ENCODE measurements around the gene TRIM44.

TRIM44 gene

DNA sequence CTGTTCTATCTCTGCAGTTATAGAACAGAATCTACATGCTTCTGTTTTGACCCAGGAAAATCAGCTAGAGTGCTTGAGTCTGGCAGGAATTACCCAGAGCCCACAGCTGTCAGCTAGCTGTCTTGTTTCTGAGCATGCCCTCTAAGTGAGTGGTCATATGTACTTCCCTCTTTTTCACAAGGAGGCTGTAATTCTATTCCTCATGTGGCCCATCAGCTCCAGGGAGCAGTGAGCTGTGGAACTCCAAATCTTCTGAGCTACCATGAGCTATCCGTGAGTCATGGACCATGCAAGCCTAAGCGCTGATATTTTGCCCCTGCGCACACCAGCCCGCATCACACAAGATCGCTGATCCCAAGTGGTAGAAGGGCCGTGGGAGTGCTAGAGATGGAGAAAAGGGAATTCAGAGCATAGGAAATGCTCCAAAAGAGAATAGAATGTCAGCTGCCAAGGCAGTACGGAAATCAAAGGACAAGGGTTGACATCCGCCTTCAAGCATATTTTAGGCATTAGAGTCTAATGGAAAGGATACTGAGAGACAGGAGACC, 38.9 kb upstream of the TRIM44 start:
- WGBS (ENCODE audit: extremely low coverage, insufficient coverage, insufficient read length): no CpG with 5 or more reads among the region's 8 CpGs

DNA sequence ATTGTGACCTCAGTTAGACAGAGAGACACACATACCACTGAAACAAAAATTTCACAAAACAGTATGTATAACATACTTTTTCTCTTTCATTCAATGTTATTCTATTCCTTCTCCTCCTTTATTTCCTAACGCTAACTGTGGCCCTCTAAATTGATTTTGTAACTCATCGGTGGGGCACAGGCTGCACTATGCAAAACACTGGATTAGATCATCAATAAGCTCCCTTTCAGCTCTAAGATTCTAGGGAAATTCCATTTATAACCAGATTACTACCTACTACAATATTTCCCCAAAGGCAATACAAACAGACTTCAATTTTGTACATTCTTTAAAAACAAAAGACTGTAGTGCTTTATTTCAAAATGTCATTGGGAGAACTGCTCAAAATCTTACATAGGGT, 38.3 kb upstream of the TRIM44 start:
- Histone ChIP-seq H4K91ac (ENCODE audit: low read depth, low read length) (no peak overlapping the region), H3K14ac (ENCODE audit: low read length) (no peak overlapping the region), H3K27me3 (ENCODE audit: insufficient read depth, low read length) (no peaks in the 10 kb centered on the region), H3K79me1 (ENCODE audit: low read length) (peaks cover 14% of the 10 kb centered on the region), H4K12ac (ENCODE audit: low read depth, low read length) (no peak overlapping the region), H3K9ac (ENCODE audit: low read length) (no peak overlapping the region), H3K36me3 (ENCODE audit: control insufficient read depth in 1 of 2, insufficient read depth in 2 of 2, low read length in 2 of 2) (no peaks in the 10 kb centered on the region), H3K4ac (ENCODE audit: low read depth, low read length) (no peak overlapping the region), H4K8ac (ENCODE audit: low read depth, low read length) (no peak overlapping the region), H3K27ac (ENCODE audit: low read depth, low read length) (no peak overlapping the region), H2BK5ac (ENCODE audit: low read depth, low read length, poor library complexity) (no peak overlapping the region), H3K9me3 (ENCODE audit: insufficient read depth, low read depth, low read length) (no peaks in the 10 kb centered on the region), H3K79me2 (ENCODE audit: control insufficient read depth, insufficient read depth, low read length, poor library complexity) (peaks cover 8% of the 10 kb centered on the region), H3K4me3 (ENCODE audit: low read depth, low read length) (no peak overlapping the region), H2BK120ac (ENCODE audit: insufficient read depth, low read length, poor library complexity) (no peak overlapping the region), H3K18ac (ENCODE audit: low read length) (no peak overlapping the region), H3K4me2 (ENCODE audit: low read length) (no peak overlapping the region), H2AFZ (ENCODE audit: insufficient read depth, low read length, poor library complexity) (no peak overlapping the region), H3K4me1 (ENCODE audit: control insufficient read depth in 1 of 2, insufficient read depth in 2 of 2, low read length in 2 of 2) (peaks cover 4 to 8% of the 10 kb centered on the region in 2 experiments), H2BK12ac (ENCODE audit: low read length) (no peak overlapping the region), H2AK5ac (ENCODE audit: low read length) (no peak overlapping the region), H3K23ac (ENCODE audit: low read length) (no peak overlapping the region)
- WGBS (ENCODE audit: extremely low coverage, insufficient coverage, insufficient read length): no CpG with 5 or more reads among the region's 2 CpGs
- no peak for DNase-seq

More for the DNA sequence above, 38.9 kb upstream of the TRIM44 start:
- Histone ChIP-seq H3K27me3 (ENCODE audit: insufficient read depth, low read length) (no peaks in the 10 kb centered on the region), H2BK5ac (ENCODE audit: low read depth, low read length, poor library complexity) (no peak overlapping the region), H3K9ac (ENCODE audit: low read length) (peak overlapping the region; percentile 28), H3K14ac (ENCODE audit: low read length) (no peak overlapping the region), H4K8ac (ENCODE audit: low read depth, low read length) (no peak overlapping the region), H3K23ac (ENCODE audit: low read length) (no peak overlapping the region), H4K12ac (ENCODE audit: low read depth, low read length) (no peak overlapping the region), H3K4ac (ENCODE audit: low read depth, low read length) (no peak overlapping the region), H2BK12ac (ENCODE audit: low read length) (peak overlapping the region; percentile 4), H3K79me1 (ENCODE audit: low read length) (peaks cover 20% of the 10 kb centered on the region), H3K4me1 (ENCODE audit: control insufficient read depth in 1 of 2, insufficient read depth in 2 of 2, low read length in 2 of 2) (peaks cover 4 to 8% of the 10 kb centered on the region in 2 experiments), H3K36me3 (ENCODE audit: control insufficient read depth in 1 of 2, insufficient read depth in 2 of 2, low read length in 2 of 2) (no peaks in the 10 kb centered on the region), H4K91ac (ENCODE audit: low read depth, low read length) (no peak overlapping the region), H2AFZ (ENCODE audit: insufficient read depth, low read length, poor library complexity) (no peak overlapping the region), H3K18ac (ENCODE audit: low read length) (no peak overlapping the region), H2BK120ac (ENCODE audit: insufficient read depth, low read length, poor library complexity) (no peak overlapping the region), H3K4me2 (ENCODE audit: low read length) (no peak overlapping the region), H3K4me3 (ENCODE audit: low read depth, low read length) (no peak overlapping the region), H3K27ac (ENCODE audit: low read depth, low read length) (no peak overlapping the region), H3K9me3 (ENCODE audit: insufficient read depth, low read depth, low read length) (no peaks in the 10 kb centered on the region), H2AK5ac (ENCODE audit: low read length) (no peak overlapping the region), H3K79me2 (ENCODE audit: control insufficient read depth, insufficient read depth, low read length, poor library complexity) (peaks cover 14% of the 10 kb centered on the region)
- DNase-seq: peak; percentile 84 to 88

DNA sequence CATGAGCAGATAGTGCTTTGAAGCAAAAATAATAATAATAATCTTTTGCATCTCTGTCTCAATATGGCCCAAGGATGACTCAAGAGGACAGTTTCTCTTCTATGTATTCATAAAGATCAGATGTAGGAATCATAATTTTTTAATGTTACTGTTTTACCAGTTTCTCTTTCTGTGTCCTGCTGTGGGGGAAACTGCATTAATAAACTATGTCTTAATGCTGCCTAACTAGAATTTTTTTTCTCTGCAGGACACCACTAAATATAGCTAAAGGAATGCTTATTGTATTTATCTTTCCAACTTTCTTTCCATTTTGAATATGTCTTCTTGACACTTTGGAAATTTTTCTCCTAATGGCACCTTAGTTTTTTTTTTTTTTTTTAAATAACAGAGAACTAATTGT, 37.8 kb upstream of the TRIM44 start:
- Histone ChIP-seq H3K79me1 (ENCODE audit: low read length) (peaks cover 9% of the 10 kb centered on the region), H3K18ac (ENCODE audit: low read length) (no peak overlapping the region), H3K4ac (ENCODE audit: low read depth, low read length) (no peak overlapping the region), H3K9ac (ENCODE audit: low read length) (no peak overlapping the region), H2BK120ac (ENCODE audit: insufficient read depth, low read length, poor library complexity) (no peak overlapping the region), H2AFZ (ENCODE audit: insufficient read depth, low read length, poor library complexity) (no peak overlapping the region), H4K12ac (ENCODE audit: low read depth, low read length) (no peak overlapping the region), H4K91ac (ENCODE audit: low read depth, low read length) (no peak overlapping the region), H3K27ac (ENCODE audit: low read depth, low read length) (no peak overlapping the region), H3K4me2 (ENCODE audit: low read length) (no peak overlapping the region), H2BK12ac (ENCODE audit: low read length) (no peak overlapping the region), H3K36me3 (ENCODE audit: control insufficient read depth in 1 of 2, insufficient read depth in 2 of 2, low read length in 2 of 2) (no peaks in the 10 kb centered on the region), H3K14ac (ENCODE audit: low read length) (no peak overlapping the region), H3K4me3 (ENCODE audit: low read depth, low read length) (no peak overlapping the region), H3K9me3 (ENCODE audit: insufficient read depth, low read depth, low read length) (no peaks in the 10 kb centered on the region), H3K79me2 (ENCODE audit: control insufficient read depth, insufficient read depth, low read length, poor library complexity) (peaks cover 4% of the 10 kb centered on the region), H3K4me1 (ENCODE audit: control insufficient read depth in 1 of 2, insufficient read depth in 2 of 2, low read length in 2 of 2) (peaks cover 4 to 11% of the 10 kb centered on the region in 2 experiments), H3K23ac (ENCODE audit: low read length) (no peak overlapping the region), H2AK5ac (ENCODE audit: low read length) (no peak overlapping the region), H2BK5ac (ENCODE audit: low read depth, low read length, poor library complexity) (no peak overlapping the region), H3K27me3 (ENCODE audit: insufficient read depth, low read length) (no peaks in the 10 kb centered on the region), H4K8ac (ENCODE audit: low read depth, low read length) (no peak overlapping the region)
- no peak for DNase-seq

DNA sequence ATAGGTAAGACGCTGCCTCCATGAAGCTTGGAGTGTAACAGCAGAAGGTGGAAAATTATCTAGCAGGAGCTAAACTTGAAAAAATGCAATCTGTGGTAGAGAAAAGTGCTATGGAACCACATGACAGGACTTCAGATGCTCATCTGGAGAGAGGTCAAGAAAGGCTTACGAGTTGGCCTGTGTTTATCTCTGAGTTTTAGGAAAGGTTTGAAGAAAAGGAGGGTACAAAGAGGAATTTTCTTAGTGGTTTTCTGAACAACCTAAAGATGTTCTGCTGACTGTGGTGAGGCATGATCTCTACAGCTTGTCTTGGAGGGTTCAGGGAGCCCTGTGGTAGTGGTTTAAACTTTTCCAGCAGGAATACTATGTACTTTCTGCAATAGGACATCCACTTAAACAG, 36.1 kb upstream of the TRIM44 start:
- no peak overlapping the region for H3K4me3 ChIP-seq (ENCODE audit: low read depth, low read length)
- no peak overlapping the region for H4K91ac ChIP-seq (ENCODE audit: low read depth, low read length)
- H3K36me3 ChIP-seq (ENCODE audit: control insufficient read depth in 1 of 2, insufficient read depth in 2 of 2, low read length in 2 of 2): no peaks in the 10 kb centered on the region
- H2BK5ac ChIP-seq (ENCODE audit: low read depth, low read length, poor library complexity): no peak overlapping the region
- H3K4me2 ChIP-seq (ENCODE audit: low read length): no peak overlapping the region
- no peak for DNase-seq
- no peak overlapping the region for H3K14ac ChIP-seq (ENCODE audit: low read length)
- H2AFZ ChIP-seq (ENCODE audit: insufficient read depth, low read length, poor library complexity): no peak overlapping the region
- H2AK5ac ChIP-seq (ENCODE audit: low read length): no peak overlapping the region
- no peak overlapping the region for H4K12ac ChIP-seq (ENCODE audit: low read depth, low read length)
- H3K27me3 ChIP-seq (ENCODE audit: insufficient read depth, low read length): no peaks in the 10 kb centered on the region
- H3K23ac ChIP-seq (ENCODE audit: low read length): no peak overlapping the region
- no peak overlapping the region for H2BK120ac ChIP-seq (ENCODE audit: insufficient read depth, low read length, poor library complexity)
- no peak overlapping the region for H3K4ac ChIP-seq (ENCODE audit: low read depth, low read length)
- H3K4me1 ChIP-seq (ENCODE audit: control insufficient read depth in 1 of 2, insufficient read depth in 2 of 2, low read length in 2 of 2): peaks cover 4 to 10% of the 10 kb centered on the region in 2 experiments
- no peak overlapping the region for H3K9ac ChIP-seq (ENCODE audit: low read length)
- no CpG with 5 or more reads among the region's 2 CpGs for WGBS (ENCODE audit: extremely low coverage, insufficient coverage, insufficient read length)
- no peak overlapping the region for H4K8ac ChIP-seq (ENCODE audit: low read depth, low read length)
- no peaks in the 10 kb centered on the region for H3K9me3 ChIP-seq (ENCODE audit: insufficient read depth, low read depth, low read length)
- no peaks in the 10 kb centered on the region for H3K79me2 ChIP-seq (ENCODE audit: control insufficient read depth, insufficient read depth, low read length, poor library complexity)
- no peak overlapping the region for H3K27ac ChIP-seq (ENCODE audit: low read depth, low read length)
- H3K18ac ChIP-seq (ENCODE audit: low read length): no peak overlapping the region
- no peak overlapping the region for H2BK12ac ChIP-seq (ENCODE audit: low read length)
- H3K79me1 ChIP-seq (ENCODE audit: low read length): no peaks in the 10 kb centered on the region
